Hepatocyte (in vitro differentiated cells): ENCODE measurements around the gene AMFR.

Source experiments
- EZH2 ChIP-seq: fragments of 200-600 bp; sonication (generic); IDR thresholded peaks from 2 replicates; pipeline ENCODE4 v1.6.1; 2016; ENCODE audit warnings: antibody characterized with exemption, mild to moderate bottlenecking, borderline replicate concordance
- EZH2phosphoT487 ChIP-seq: fragments of 200-600 bp; sonication (generic); IDR thresholded peaks from one replicate; pipeline ENCODE4 v1.6.1; 2018; ENCODE audit warnings: antibody characterized with exemption, mild to moderate bottlenecking, low read depth, moderate library complexity; ENCODE audit not compliant: unreplicated experiment, severe bottlenecking
- TF ChIP-seq, protein P1 (sequence below): fragments of 200-600 bp; sonication (generic); IDR thresholded peaks from 2 replicates; pipeline ENCODE4 v1.5.1; 2016; ENCODE audit warnings: antibody characterized with exemption, mild to moderate bottlenecking; ENCODE audit not compliant: poor library complexity

DNA sequence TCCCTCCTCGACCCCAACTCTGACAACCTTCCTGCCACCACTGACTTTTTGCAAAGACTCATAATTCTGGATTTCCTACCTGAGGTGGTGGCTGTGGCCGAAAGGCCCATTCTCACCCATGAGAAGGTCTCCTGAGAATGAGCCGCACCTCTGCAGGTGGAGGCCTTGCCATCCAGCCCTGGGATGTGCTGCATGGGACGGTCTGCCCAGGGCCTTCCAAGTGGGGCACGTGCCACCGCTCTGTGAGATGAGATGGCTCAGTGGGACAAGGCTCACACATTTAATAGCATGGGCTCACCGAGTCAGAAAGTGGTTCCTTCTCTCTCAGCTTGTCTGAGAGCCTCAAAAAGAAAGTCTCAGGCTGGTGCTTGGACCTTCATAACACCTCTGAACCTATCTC is 112.8 kb downstream of the AMFR start:
- TF ChIP-seq, protein P1, sequence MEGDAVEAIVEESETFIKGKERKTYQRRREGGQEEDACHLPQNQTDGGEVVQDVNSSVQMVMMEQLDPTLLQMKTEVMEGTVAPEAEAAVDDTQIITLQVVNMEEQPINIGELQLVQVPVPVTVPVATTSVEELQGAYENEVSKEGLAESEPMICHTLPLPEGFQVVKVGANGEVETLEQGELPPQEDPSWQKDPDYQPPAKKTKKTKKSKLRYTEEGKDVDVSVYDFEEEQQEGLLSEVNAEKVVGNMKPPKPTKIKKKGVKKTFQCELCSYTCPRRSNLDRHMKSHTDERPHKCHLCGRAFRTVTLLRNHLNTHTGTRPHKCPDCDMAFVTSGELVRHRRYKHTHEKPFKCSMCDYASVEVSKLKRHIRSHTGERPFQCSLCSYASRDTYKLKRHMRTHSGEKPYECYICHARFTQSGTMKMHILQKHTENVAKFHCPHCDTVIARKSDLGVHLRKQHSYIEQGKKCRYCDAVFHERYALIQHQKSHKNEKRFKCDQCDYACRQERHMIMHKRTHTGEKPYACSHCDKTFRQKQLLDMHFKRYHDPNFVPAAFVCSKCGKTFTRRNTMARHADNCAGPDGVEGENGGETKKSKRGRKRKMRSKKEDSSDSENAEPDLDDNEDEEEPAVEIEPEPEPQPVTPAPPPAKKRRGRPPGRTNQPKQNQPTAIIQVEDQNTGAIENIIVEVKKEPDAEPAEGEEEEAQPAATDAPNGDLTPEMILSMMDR = no peak
- TF ChIP-seq EZH2 (no peak), EZH2phosphoT487 (no peak)
